ENCODE results near the gene THAP11. TPM values are rescaled to one million over a fixed set of nuclear protein-coding genes. Genes with fewer than 3 reads are reported as not detected.
"Not testable (repeated sequence)": the region's sequence is repeated elsewhere in the genome, so short reads cannot be mapped to it uniquely, and the experiment has no call there.

THAP11 gene
- total RNA-seq, 1 donor, result 38.5 TPM

GRCh38 chr16:67822511-67822910, 19.6 kb upstream of the THAP11 start:
- no peaks in the 10 kb centered on the region for H3K27me3 ChIP-seq (ENCODE audit: insufficient read depth, low read length)
- H3K4me3 ChIP-seq (ENCODE audit: low read length), result no peak overlapping the region
- H3K4me1 ChIP-seq (ENCODE audit: insufficient read depth, low read length), result no peaks in the 10 kb centered on the region
- H3K9me3 ChIP-seq (ENCODE audit: low read depth, low read length), result no peaks in the 10 kb centered on the region

GRCh38 chr16:67825119-67825518, 17.0 kb upstream of the THAP11 start:
- Histone ChIP-seq H3K4me3 (ENCODE audit: low read length) (no peak overlapping the region), H3K27me3 (ENCODE audit: insufficient read depth, low read length) (no peaks in the 10 kb centered on the region), H3K4me1 (ENCODE audit: insufficient read depth, low read length) (no peaks in the 10 kb centered on the region), H3K9me3 (ENCODE audit: low read depth, low read length) (no peaks in the 10 kb centered on the region)

- Histone ChIP-seq H3K4me3 (ENCODE audit: low read length) (no peak overlapping the region), H3K9me3 (ENCODE audit: low read depth, low read length) (no peaks in the 10 kb centered on the region), H3K4me1 (ENCODE audit: insufficient read depth, low read length) (no peaks in the 10 kb centered on the region)
Observed at GRCh38 chr16:67825906-67826305, 16.2 kb upstream of the THAP11 start.

GRCh38 chr16:67828651-67829050, 13.5 kb upstream of the THAP11 start:
- H3K27me3 ChIP-seq (ENCODE audit: insufficient read depth, low read length), result no peaks in the 10 kb centered on the region
- peaks cover 10% of the 10 kb centered on the region for H3K4me1 ChIP-seq (ENCODE audit: insufficient read depth, low read length)
- no peak overlapping the region for H3K4me3 ChIP-seq (ENCODE audit: low read length)
- H3K9me3 ChIP-seq (ENCODE audit: low read depth, low read length), result no peaks in the 10 kb centered on the region

More at GRCh38 chr16:67825906-67826305, 16.2 kb upstream of the THAP11 start:
- no peaks in the 10 kb centered on the region for H3K27me3 ChIP-seq (ENCODE audit: insufficient read depth, low read length)

GRCh38 chr16:67833030-67833414, 9.1 kb upstream of the THAP11 start:
- Histone ChIP-seq H3K9me3 (ENCODE audit: low read depth, low read length) (no peaks in the 10 kb centered on the region), H3K4me3 (ENCODE audit: low read length) (peak overlapping the region; percentile 58), H3K4me1 (ENCODE audit: insufficient read depth, low read length) (peaks cover 17% of the 10 kb centered on the region), H3K27me3 (ENCODE audit: insufficient read depth, low read length) (no peaks in the 10 kb centered on the region)

- H3K4me1 ChIP-seq (ENCODE audit: insufficient read depth, low read length), result peaks cover 17% of the 10 kb centered on the region
- H3K27me3 ChIP-seq (ENCODE audit: insufficient read depth, low read length), result no peaks in the 10 kb centered on the region
- H3K4me3 ChIP-seq (ENCODE audit: low read length), result peak overlapping the region; percentile 58
- H3K9me3 ChIP-seq (ENCODE audit: low read depth, low read length), result no peaks in the 10 kb centered on the region
Observed at GRCh38 chr16:67833415-67834241, 8.5 kb upstream of the THAP11 start.

- peak overlapping the region; percentile 58 for H3K4me3 ChIP-seq (ENCODE audit: low read length)
- H3K27me3 ChIP-seq (ENCODE audit: insufficient read depth, low read length), result no peaks in the 10 kb centered on the region
- H3K9me3 ChIP-seq (ENCODE audit: low read depth, low read length), result no peaks in the 10 kb centered on the region
- peaks cover 17% of the 10 kb centered on the region for H3K4me1 ChIP-seq (ENCODE audit: insufficient read depth, low read length)
Observed at GRCh38 chr16:67834242-67834614, 7.9 kb upstream of the THAP11 start.

- not testable (repeated sequence) for H3K27me3 ChIP-seq (ENCODE audit: insufficient read depth, low read length); H3K4me3 ChIP-seq (ENCODE audit: low read length)
Observed at GRCh38 chr16:67837190-67837589, 4.9 kb upstream of the THAP11 start.

GRCh38 chr16:67837811-67838210, 4.3 kb upstream of the THAP11 start:
- no peak overlapping the region for H3K4me3 ChIP-seq (ENCODE audit: low read length)
- H3K27me3 ChIP-seq (ENCODE audit: insufficient read depth, low read length), result no peaks in the 10 kb centered on the region
- no peaks in the 10 kb centered on the region for H3K9me3 ChIP-seq (ENCODE audit: low read depth, low read length)
- H3K4me1 ChIP-seq (ENCODE audit: insufficient read depth, low read length), result peaks cover 20% of the 10 kb centered on the region

More at GRCh38 chr16:67837190-67837589, 4.9 kb upstream of the THAP11 start:
- H3K4me1 ChIP-seq (ENCODE audit: insufficient read depth, low read length), result peaks cover 23% of the 10 kb centered on the region
- H3K9me3 ChIP-seq (ENCODE audit: low read depth, low read length), result not testable (repeated sequence)

GRCh38 chr16:67841198-67841815, 813 bp upstream of the THAP11 start:
- Histone ChIP-seq H3K4me1 (ENCODE audit: insufficient read depth, low read length) (peaks cover 40% of the 10 kb centered on the region), H3K27me3 (ENCODE audit: insufficient read depth, low read length) (no peaks in the 10 kb centered on the region), H3K4me3 (ENCODE audit: low read length) (peak overlapping the region; percentile 84), H3K9me3 (ENCODE audit: low read depth, low read length) (no peaks in the 10 kb centered on the region)

GRCh38 chr16:67842509-67843342, 606 bp downstream of the THAP11 start:
- Histone ChIP-seq H3K9me3 (ENCODE audit: low read depth, low read length) (no peaks in the 10 kb centered on the region), H3K27me3 (ENCODE audit: insufficient read depth, low read length) (no peaks in the 10 kb centered on the region), H3K4me3 (ENCODE audit: low read length) (peak overlapping the region; percentile 84), H3K4me1 (ENCODE audit: insufficient read depth, low read length) (peaks cover 46% of the 10 kb centered on the region)

- Histone ChIP-seq H3K4me1 (ENCODE audit: insufficient read depth, low read length) (peaks cover 52% of the 10 kb centered on the region), H3K9me3 (ENCODE audit: low read depth, low read length) (no peaks in the 10 kb centered on the region), H3K27me3 (ENCODE audit: insufficient read depth, low read length) (no peaks in the 10 kb centered on the region), H3K4me3 (ENCODE audit: low read length) (peak overlapping the region; percentile 84)
Observed at GRCh38 chr16:67843343-67843765, 1.2 kb downstream of the THAP11 start.

- no peak overlapping the region for H3K4me3 ChIP-seq (ENCODE audit: low read length)
- H3K9me3 ChIP-seq (ENCODE audit: low read depth, low read length), result no peaks in the 10 kb centered on the region
- peaks cover 57% of the 10 kb centered on the region for H3K4me1 ChIP-seq (ENCODE audit: insufficient read depth, low read length)
- H3K27me3 ChIP-seq (ENCODE audit: insufficient read depth, low read length), result no peaks in the 10 kb centered on the region
Observed at GRCh38 chr16:67844497-67844896, 2.4 kb downstream of the THAP11 start.

GRCh38 chr16:67845291-67846062, 3.4 kb downstream of the THAP11 start:
- Histone ChIP-seq H3K4me1 (ENCODE audit: insufficient read depth, low read length) (peaks cover 57% of the 10 kb centered on the region), H3K27me3 (ENCODE audit: insufficient read depth, low read length) (no peaks in the 10 kb centered on the region), H3K9me3 (ENCODE audit: low read depth, low read length) (no peaks in the 10 kb centered on the region), H3K4me3 (ENCODE audit: low read length) (peak overlapping the region; percentile 69)

- Histone ChIP-seq H3K4me3 (ENCODE audit: low read length) (peak overlapping the region; percentile 69), H3K4me1 (ENCODE audit: insufficient read depth, low read length) (peaks cover 57% of the 10 kb centered on the region), H3K9me3 (ENCODE audit: low read depth, low read length) (no peaks in the 10 kb centered on the region)
Observed at GRCh38 chr16:67846063-67846319, 3.9 kb downstream of the THAP11 start.

More at GRCh38 chr16:67846063-67846319, 3.9 kb downstream of the THAP11 start:
- H3K27me3 ChIP-seq (ENCODE audit: insufficient read depth, low read length), result no peaks in the 10 kb centered on the region
